HFFc6 (cell line): Measurements from ENCODE around the gene RBM45. TPM values are rescaled to one million over a fixed set of nuclear protein-coding genes. Genes with fewer than 3 reads are reported as not detected.
A peak's percentile ranks its signal among the peaks of the same experiment; 100 is the strongest.

Experiments used
- DNase-seq: peaks from one replicate; pipeline ENCODE4 v3.0.0-alpha.2; 2018
- H3K27ac Mint-ChIP-seq: 2 replicates; pipeline ENCODE4 v1.8.0; 2020; ENCODE audit warnings: mild to moderate bottlenecking, mixed read lengths
- H3K27me3 Mint-ChIP-seq: 2 replicates; pipeline ENCODE4 v1.8.0; 2021; ENCODE audit warnings: mild to moderate bottlenecking, moderate library complexity, mixed read lengths; ENCODE audit not compliant: insufficient read depth
- H3K36me3 Mint-ChIP-seq: 2 replicates; pipeline ENCODE4 v1.8.0; 2021; ENCODE audit warnings: low read depth, mixed read lengths
- H3K4me1 Mint-ChIP-seq: 2 replicates; pipeline ENCODE4 v1.8.0; 2020; ENCODE audit warnings: low read depth, mixed read lengths
- H3K4me3 Mint-ChIP-seq: 2 replicates; pipeline ENCODE4 v1.8.0; 2020; ENCODE audit warnings: mild to moderate bottlenecking, moderate library complexity, mixed read lengths
- H3K9me3 Mint-ChIP-seq: 2 replicates; pipeline ENCODE4 v1.8.0; 2020; ENCODE audit warnings: mild to moderate bottlenecking, mixed read lengths
- CTCF ChIP-seq: fragments of 200-600 bp; sonication (generic); IDR thresholded peaks from 2 replicates; pipeline ENCODE4 v1.5.0; 2021; ENCODE audit warnings: antibody characterized with exemption, mild to moderate bottlenecking
- long read RNA-seq: library from polyadenylated mRNA; unstranded; transcript quantifications from one replicate; pipeline ENCODE4 v2.0.0, GENCODE V29; 2019
- total RNA-seq, 6 experiments: library from RNA; stranded (reverse); fragmentation: NEBNext Ultra II Directional; extraction: Animal tissue kit (Norgen Biotek cat#: 25700); gene quantifications; 2 replicates in 1 of 6; 3 replicates in 5 of 6; pipeline ENCODE4 v1.2.3, GENCODE V29; 2021

Gene RBM45
- total RNA-seq: 10 to 100 TPM; 13.8 to 16.6 (median 14.9) TPM
- long read RNA-seq, transcript RBM45-201 (10 exons, 1,785 nt): major isoform, 17 of 19 reads
- long read RNA-seq, partial matches to known transcripts: 1 of 19 reads
- long read RNA-seq, other reads (novel, unspliced or antisense): 1 of 19 reads

GRCh38 chr2:178112202-178113152, at the start of gene RBM45:
TSS of gene RBM45 (plus strand) at chr2:178112437. CDS start at chr2:178112547, 110 bp downstream.
- H3K4me1 Mint-ChIP-seq: peaks cover 18% of the 10 kb centered on the region
- H3K27me3 Mint-ChIP-seq: no peaks in the 10 kb centered on the region; the same call in 1 of the 2 replicates
- peak within 1 kb of the TSS; percentile 93 for H3K4me3 Mint-ChIP-seq
- DNase-seq: peak; percentile 88
- H3K36me3 Mint-ChIP-seq: no peaks in the 10 kb centered on the region
- no peaks in the 10 kb centered on the region for H3K9me3 Mint-ChIP-seq
- peak within 1 kb of the TSS; percentile 77 for H3K27ac Mint-ChIP-seq
- peak; percentile 99 for TF ChIP-seq CTCF

GRCh38 chr2:178066324-178066723, 45.9 kb upstream of the RBM45 start:
- TF ChIP-seq CTCF: no peak
- no peak overlapping the region for H3K27ac Mint-ChIP-seq
- H3K9me3 Mint-ChIP-seq: no peaks in the 10 kb centered on the region
- no peak overlapping the region for H3K4me3 Mint-ChIP-seq
- no peaks in the 10 kb centered on the region for H3K36me3 Mint-ChIP-seq
- DNase-seq: no peak
- H3K4me1 Mint-ChIP-seq: peaks cover 40% of the 10 kb centered on the region
- no peaks in the 10 kb centered on the region; the same call in 1 of the 2 replicates for H3K27me3 Mint-ChIP-seq

- Mint-ChIP-seq H3K9me3 (no peaks in the 10 kb centered on the region), H3K27ac (no peak overlapping the region), H3K27me3 (no peaks in the 10 kb centered on the region; the same call in 1 of the 2 replicates), H3K36me3 (no peaks in the 10 kb centered on the region), H3K4me3 (no peak overlapping the region), H3K4me1 (peaks cover 47% of the 10 kb centered on the region)
- DNase-seq: no peak
- no peak for TF ChIP-seq CTCF
These were observed 45.2 kb upstream of the RBM45 start for GRCh38 chr2:178066890-178067669.

GRCh38 chr2:178068823-178069454, 43.3 kb upstream of the RBM45 start:
- Mint-ChIP-seq H3K27me3 (no peaks in the 10 kb centered on the region; the same call in 1 of the 2 replicates), H3K4me3 (no peak overlapping the region), H3K9me3 (no peaks in the 10 kb centered on the region), H3K36me3 (no peaks in the 10 kb centered on the region), H3K4me1 (peaks cover 65% of the 10 kb centered on the region), H3K27ac (no peak overlapping the region)
- TF ChIP-seq CTCF: no peak
- DNase-seq: no peak

- TF ChIP-seq CTCF: no peak; the same call in 1 of the 2 replicates
- peak; percentile 25 for DNase-seq
- peaks cover 72% of the 10 kb centered on the region for H3K4me1 Mint-ChIP-seq
- H3K27ac Mint-ChIP-seq: no peak overlapping the region
- no peaks in the 10 kb centered on the region for H3K9me3 Mint-ChIP-seq
- H3K4me3 Mint-ChIP-seq: no peak overlapping the region
- no peaks in the 10 kb centered on the region for H3K36me3 Mint-ChIP-seq
- no peaks in the 10 kb centered on the region; the same call in 1 of the 2 replicates for H3K27me3 Mint-ChIP-seq
These were observed 42.7 kb upstream of the RBM45 start for GRCh38 chr2:178069551-178069950.
